Measurements from ENCODE around the gene CPNE4. TPM values are rescaled to one million over a fixed set of nuclear protein-coding genes. Genes with fewer than 3 reads are reported as not detected.

The CPNE4 gene
- total RNA-seq (not detected), polyA plus RNA-seq (under 1 TPM in 2 of 3 donors, not detected in 1; 0.03 to 0.04 TPM)
- long read RNA-seq, donor 1: 0 reads
- long read RNA-seq, donor 2: 0 reads

DNA sequence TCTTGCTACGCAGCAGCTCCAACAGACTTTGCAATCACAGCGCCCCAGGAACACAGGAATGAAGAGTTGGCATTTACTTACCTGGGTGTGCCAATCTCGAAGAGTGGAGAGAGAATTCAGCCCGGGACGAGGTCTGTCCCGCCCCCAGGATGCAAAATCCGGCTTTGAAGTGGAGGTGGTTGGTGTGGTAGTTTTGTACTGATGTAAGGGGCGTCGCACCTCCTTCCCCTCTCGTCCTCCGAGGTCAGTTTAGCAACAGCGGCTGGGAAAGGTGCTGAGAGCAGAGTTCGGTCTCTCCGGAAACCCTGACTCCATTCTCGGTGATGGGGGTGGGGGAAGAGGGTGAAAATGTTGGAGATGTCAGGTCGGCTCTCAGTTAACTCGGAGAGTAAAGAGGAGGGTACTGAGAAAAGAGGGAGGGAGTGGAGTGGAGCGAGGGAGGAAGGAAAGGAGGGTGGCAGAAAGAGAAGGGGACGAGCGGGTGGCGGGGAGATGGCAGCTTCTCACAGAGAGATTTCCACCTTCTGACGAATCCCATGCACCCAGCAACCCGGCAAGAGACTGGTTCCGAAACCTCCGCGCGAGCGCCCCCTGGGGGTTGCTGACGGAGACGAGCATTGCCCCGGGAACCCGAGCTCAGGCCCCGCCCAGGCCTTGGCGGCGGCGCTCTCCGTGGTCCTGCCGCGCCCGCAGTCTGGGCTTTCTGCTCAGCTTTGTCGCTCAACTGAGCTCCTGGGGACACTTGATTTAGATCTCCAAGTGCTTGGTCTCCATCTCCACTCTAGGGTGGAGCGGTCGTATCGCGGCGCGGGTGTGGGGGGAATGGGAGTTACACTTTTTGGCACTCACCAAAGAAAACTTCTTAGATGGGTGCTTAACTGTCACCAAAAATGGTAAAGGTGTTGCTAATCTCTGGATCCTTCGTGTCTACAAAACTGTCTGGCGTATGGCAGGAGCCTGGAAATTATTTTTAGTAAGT, at the start of gene CPNE4:
Gene CPNE4, minus strand, starts transcription at position 529 of the 979 bp plus-strand sequence.
- DNase-seq: peak; percentile 75 to 80
- Histone ChIP-seq H3K4me1 (no peaks in the 10 kb centered on the region), H3K27ac (no peak within 1 kb of the TSS), H3K27me3 (ENCODE audit: insufficient read depth in 3 of 3, low read length in 2 of 3) (peaks cover 12 to 64% (median 15%) of the 10 kb centered on the region in 3 donors), H3K4me3 (peak within 1 kb of the TSS; percentile 2), H3K9me3 (no peaks in the 10 kb centered on the region), H3K36me3 (ENCODE audit: insufficient read depth in 1 of 2, low read depth in 1 of 2) (no peaks in the 10 kb centered on the region)
- 4 to 5% (median 5%) methylated on average over 41 to 49 of the region's 49 CpGs for WGBS, 3 donors
- TF ChIP-seq, protein P1, sequence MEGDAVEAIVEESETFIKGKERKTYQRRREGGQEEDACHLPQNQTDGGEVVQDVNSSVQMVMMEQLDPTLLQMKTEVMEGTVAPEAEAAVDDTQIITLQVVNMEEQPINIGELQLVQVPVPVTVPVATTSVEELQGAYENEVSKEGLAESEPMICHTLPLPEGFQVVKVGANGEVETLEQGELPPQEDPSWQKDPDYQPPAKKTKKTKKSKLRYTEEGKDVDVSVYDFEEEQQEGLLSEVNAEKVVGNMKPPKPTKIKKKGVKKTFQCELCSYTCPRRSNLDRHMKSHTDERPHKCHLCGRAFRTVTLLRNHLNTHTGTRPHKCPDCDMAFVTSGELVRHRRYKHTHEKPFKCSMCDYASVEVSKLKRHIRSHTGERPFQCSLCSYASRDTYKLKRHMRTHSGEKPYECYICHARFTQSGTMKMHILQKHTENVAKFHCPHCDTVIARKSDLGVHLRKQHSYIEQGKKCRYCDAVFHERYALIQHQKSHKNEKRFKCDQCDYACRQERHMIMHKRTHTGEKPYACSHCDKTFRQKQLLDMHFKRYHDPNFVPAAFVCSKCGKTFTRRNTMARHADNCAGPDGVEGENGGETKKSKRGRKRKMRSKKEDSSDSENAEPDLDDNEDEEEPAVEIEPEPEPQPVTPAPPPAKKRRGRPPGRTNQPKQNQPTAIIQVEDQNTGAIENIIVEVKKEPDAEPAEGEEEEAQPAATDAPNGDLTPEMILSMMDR (IDR thresholded peaks at IDR 0.05): peak; percentile 47
- ATAC-seq: peak in 3 of 4 donors; percentile 65 to 76 (median 74)
- intact Hi-C loops (cut with DNase I): loop anchor here (10.0 kb wide), 3 partner anchors 240 to 1000 kb away; no protein-coding TSS in a partner anchor

DNA sequence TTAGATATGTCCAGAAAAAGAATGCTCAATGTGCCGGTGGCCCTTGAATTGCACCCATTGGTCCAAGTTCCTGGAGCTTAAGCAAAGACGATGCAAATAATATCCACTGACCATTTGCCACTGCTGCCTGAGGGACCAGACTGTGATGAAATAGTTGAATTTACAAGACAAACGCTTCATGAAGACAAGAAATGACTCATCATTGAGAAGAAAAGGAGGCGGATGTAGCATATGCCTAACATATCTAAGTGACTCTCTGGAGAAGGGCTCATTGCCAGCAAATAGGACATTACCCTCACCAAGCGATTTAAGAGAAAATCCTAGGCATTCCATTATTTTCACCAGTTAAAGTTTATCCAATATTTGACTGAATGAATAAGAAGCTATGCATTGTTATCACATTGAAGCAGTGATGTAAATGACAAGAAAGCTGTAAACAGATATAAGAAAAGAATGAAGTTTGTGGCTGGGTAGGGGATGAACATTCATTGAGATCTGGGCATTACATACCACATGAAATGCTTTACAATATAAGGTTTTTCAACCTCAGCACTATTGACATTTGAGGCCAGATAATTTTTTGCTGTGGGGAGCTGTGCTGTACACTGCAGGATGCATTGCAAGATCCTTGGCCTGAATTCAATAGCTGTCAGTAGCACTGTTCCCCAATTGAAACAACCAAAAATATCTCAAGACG, 48.9 kb upstream of the CPNE4 start:
- TF ChIP-seq, protein P1 (IDR thresholded peaks at IDR 0.05): no peak
- 61 to 72% (median 70%) methylated on average over 6 of the region's 6 CpGs for WGBS, 3 donors
- intact Hi-C loops (cut with DNase I): no loop called here
- no peak overlapping the region for H3K27ac ChIP-seq
- H3K27me3 ChIP-seq (ENCODE audit: insufficient read depth in 3 of 3, low read length in 2 of 3): peaks cover 0 to 2% (median 0%) of the 10 kb centered on the region in 3 donors
- no peak overlapping the region for H3K4me3 ChIP-seq
- no peak for DNase-seq
- H3K4me1 ChIP-seq: no peaks in the 10 kb centered on the region
- H3K9me3 ChIP-seq: no peaks in the 10 kb centered on the region
- no peaks in the 10 kb centered on the region for H3K36me3 ChIP-seq (ENCODE audit: insufficient read depth in 1 of 2, low read depth in 1 of 2)
- no peak for ATAC-seq

DNA sequence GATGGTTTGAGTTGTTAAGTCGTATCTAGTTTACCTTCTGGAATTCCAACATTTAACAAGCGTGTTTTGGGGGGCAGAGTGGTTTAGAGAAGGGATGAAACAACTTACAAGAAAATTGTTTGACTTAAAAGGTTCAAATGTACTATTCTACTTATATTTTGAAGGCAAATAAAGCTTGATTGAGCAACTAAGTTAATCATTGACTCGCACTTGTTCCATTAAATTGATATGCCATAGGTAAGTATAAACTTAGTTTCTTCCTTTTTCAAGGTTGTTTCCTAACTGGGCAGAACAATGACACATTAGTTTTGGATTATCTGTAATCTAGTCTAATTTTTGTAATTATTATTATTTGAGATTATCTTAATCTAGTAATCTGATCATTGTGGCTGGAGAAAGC, 48.3 kb upstream of the CPNE4 start:
- intact Hi-C loops (cut with DNase I): no loop called here
- Histone ChIP-seq H3K27me3 (ENCODE audit: insufficient read depth in 3 of 3, low read length in 2 of 3) (peaks cover 0 to 2% (median 0%) of the 10 kb centered on the region in 3 donors), H3K4me1 (no peaks in the 10 kb centered on the region), H3K27ac (no peak overlapping the region), H3K36me3 (ENCODE audit: insufficient read depth in 1 of 2, low read depth in 1 of 2) (no peaks in the 10 kb centered on the region), H3K9me3 (no peaks in the 10 kb centered on the region), H3K4me3 (no peak overlapping the region)
- WGBS, 3 donors: 73 to 84% (median 79%) methylated on average over 3 of the region's 3 CpGs
- no peak for ATAC-seq
- TF ChIP-seq, protein P1 (IDR thresholded peaks at IDR 0.05): no peak
- DNase-seq: no peak

DNA sequence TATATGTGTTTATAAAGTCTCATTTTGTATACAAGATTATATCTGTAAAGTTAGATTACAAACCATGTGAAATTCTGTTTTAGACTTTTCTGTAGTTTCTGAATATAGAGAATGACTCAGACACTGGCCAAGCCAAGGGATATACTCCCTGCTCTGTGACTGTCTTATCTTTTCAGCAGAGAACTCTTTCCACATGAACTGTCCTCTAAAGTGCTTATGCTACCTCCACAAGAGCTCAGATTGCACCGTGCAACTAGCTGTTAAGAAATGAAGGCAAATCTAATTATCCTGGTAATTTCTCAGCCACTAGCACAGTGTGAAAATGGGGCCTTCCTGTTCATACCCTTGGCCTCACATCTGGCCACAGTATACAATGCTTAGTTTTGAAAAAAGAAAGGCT, 44.3 kb upstream of the CPNE4 start:
- no peaks in the 10 kb centered on the region for H3K36me3 ChIP-seq (ENCODE audit: insufficient read depth in 1 of 2, low read depth in 1 of 2)
- no peak for ATAC-seq
- intact Hi-C loops (cut with DNase I): no loop called here

More for the DNA sequence above, 44.3 kb upstream of the CPNE4 start:
- 20 to 26% (median 23%) methylated on average over 1 of the region's 1 CpG for WGBS, 3 donors
- Histone ChIP-seq H3K27me3 (ENCODE audit: insufficient read depth in 3 of 3, low read length in 2 of 3) (peaks cover 0 to 2% (median 0%) of the 10 kb centered on the region in 3 donors), H3K4me3 (no peak overlapping the region), H3K27ac (no peak overlapping the region), H3K9me3 (no peaks in the 10 kb centered on the region), H3K4me1 (no peaks in the 10 kb centered on the region)
- DNase-seq: no peak
- TF ChIP-seq, protein P1 (IDR thresholded peaks at IDR 0.05): no peak
